Activated CD8-positive, alpha-beta T cell treated with anti-CD3 and anti-CD28 coated beads for 36 hours (primary cell): Measurements from ENCODE around the gene ESRRA. TPM values are rescaled to one million over a fixed set of nuclear protein-coding genes. Genes with fewer than 3 reads are reported as not detected.

ENCODE experiments used
- ATAC-seq: fragments of 200-7000 bp; cut with Tn5 transposase; one replicate; pipeline ENCODE4 v1.10.0; 2021; ENCODE audit warnings: mild to moderate bottlenecking, moderate library complexity
- CTCF ChIA-PET: fragments of 350-600 bp; sonication (Branson Sonifier 250); formaldehyde crosslinking; loops from one replicate; lab custom pipeline; 2021; ENCODE audit warnings: antibody characterized with exemption; lab: Charles Lee
- POLR2A ChIA-PET: fragments of 350-600 bp; sonication (Branson Sonifier 250); formaldehyde crosslinking; loops from one replicate; lab custom pipeline; 2021; ENCODE audit warnings: antibody characterized with exemption; lab: Charles Lee
- DNase-seq: peaks from one replicate; pipeline ENCODE4 v3.0.0-alpha.2; 2020
- H3K27ac Mint-ChIP-seq: one replicate; pipeline ENCODE4 v1.8.0; 2021; ENCODE audit warnings: mild to moderate bottlenecking, mixed read lengths
- H3K27me3 Mint-ChIP-seq: one replicate; pipeline ENCODE4 v1.8.0; 2021; ENCODE audit warnings: mixed read lengths
- H3K36me3 Mint-ChIP-seq: one replicate; pipeline ENCODE4 v1.8.0; 2021; ENCODE audit warnings: low read depth, mixed read lengths
- H3K4me1 Mint-ChIP-seq: one replicate; pipeline ENCODE4 v1.8.0; 2021; ENCODE audit warnings: low read depth, mixed read lengths
- H3K4me3 Mint-ChIP-seq: one replicate; pipeline ENCODE4 v1.8.0; 2021; ENCODE audit warnings: mild to moderate bottlenecking, moderate library complexity, mixed read lengths
- H3K9me3 Mint-ChIP-seq: one replicate; pipeline ENCODE4 v1.8.0; 2021; ENCODE audit warnings: mixed read lengths
- intact Hi-C: fragments of 100-400 bp; cut with micrococcal nuclease; formaldehyde crosslinking; loops from one replicate; pipeline ENCODE4 v1.10.0; 2022
- total RNA-seq, 2 experiments: library from RNA; stranded (reverse); gene quantifications; one replicate each; pipeline ENCODE4 v1.2.3, GENCODE V29; 2021
- TF ChIP-seq, protein P1 (sequence below): fragments of 200-600 bp; IDR thresholded peaks from one replicate; pipeline ENCODE4 v1.8.0; 2022; ENCODE audit warnings: antibody characterized with exemption, mild to moderate bottlenecking

ESRRA gene
- total RNA-seq, 2 experiments from 2014 or later = 37.5 to 42.4 TPM

DNA sequence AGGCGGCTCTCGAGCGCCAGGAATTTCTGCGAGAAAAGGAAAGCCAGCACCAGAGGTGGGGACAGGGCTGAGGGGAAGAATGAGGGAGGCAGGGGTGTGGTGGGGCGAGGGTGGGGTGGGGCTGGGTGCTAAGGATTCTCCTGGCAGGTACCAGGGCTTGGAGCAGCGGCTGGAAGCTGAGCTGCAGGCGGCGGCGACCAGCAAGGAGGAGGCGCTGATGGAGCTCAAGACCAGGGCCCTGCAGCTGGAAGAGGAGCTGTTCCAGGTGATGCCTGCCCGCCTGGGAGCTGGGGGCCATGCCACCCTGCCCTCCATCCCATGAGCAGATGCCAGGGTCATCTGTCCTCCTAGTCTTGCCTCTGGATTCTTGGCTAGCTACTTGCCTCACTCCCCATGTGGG, 44.1 kb downstream of the ESRRA start:
- ATAC-seq = no peak
- ChIA-PET CTCF (interaction anchor here (1.3 to 2.2 kb wide), 4 partner anchors 8 to 100 kb away, joined by 3 to 6 read pairs (median 3); partner anchors contain the start of genes PRDX5 and TRMT112), POLR2A (interaction anchor here (0.8 to 1.9 kb wide), 4 partner anchors 8 to 18 kb away, joined by 3 to 7 read pairs (median 5); no protein-coding TSS in a partner anchor)
- Mint-ChIP-seq H3K4me3 (no peak overlapping the region), H3K36me3 (peaks cover 14% of the 10 kb centered on the region), H3K9me3 (no peaks in the 10 kb centered on the region), H3K27me3 (no peaks in the 10 kb centered on the region), H3K4me1 (peaks cover 5% of the 10 kb centered on the region), H3K27ac (no peak overlapping the region)
- DNase-seq = no peak
- TF ChIP-seq, protein P1, sequence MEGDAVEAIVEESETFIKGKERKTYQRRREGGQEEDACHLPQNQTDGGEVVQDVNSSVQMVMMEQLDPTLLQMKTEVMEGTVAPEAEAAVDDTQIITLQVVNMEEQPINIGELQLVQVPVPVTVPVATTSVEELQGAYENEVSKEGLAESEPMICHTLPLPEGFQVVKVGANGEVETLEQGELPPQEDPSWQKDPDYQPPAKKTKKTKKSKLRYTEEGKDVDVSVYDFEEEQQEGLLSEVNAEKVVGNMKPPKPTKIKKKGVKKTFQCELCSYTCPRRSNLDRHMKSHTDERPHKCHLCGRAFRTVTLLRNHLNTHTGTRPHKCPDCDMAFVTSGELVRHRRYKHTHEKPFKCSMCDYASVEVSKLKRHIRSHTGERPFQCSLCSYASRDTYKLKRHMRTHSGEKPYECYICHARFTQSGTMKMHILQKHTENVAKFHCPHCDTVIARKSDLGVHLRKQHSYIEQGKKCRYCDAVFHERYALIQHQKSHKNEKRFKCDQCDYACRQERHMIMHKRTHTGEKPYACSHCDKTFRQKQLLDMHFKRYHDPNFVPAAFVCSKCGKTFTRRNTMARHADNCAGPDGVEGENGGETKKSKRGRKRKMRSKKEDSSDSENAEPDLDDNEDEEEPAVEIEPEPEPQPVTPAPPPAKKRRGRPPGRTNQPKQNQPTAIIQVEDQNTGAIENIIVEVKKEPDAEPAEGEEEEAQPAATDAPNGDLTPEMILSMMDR = no peak
- intact Hi-C loops = no loop called here

DNA sequence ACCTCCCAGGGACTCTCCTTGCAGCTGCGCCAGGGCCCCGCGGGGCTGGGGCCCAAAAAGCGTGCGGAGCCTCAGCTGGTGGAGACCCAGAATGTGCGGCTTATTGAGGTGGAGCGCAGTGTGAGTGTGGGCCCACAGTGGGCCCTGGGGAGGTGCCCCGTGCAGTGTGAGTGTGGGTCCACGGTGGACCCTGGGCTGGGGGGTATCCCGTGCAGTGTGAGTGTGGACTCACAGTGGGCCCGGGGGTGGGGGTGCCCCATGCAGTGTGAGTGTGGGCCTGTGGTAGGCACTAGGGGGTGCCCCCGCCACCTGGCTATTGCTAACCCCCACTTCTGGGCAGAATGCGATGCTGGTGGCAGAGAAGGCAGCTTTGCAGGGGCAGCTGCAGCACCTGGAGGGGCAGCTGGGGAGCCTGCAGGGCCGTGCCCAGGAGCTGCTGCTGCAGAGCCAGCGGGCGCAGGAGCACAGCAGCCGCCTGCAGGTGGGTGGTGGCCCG, 45.9 kb downstream of the ESRRA start:
- intact Hi-C loops = no loop called here
- ATAC-seq (no peak), DNase-seq (no peak)
- Mint-ChIP-seq H3K27ac (no peak overlapping the region), H3K4me1 (peaks cover 10% of the 10 kb centered on the region), H3K9me3 (no peaks in the 10 kb centered on the region), H3K4me3 (no peak overlapping the region), H3K27me3 (no peaks in the 10 kb centered on the region), H3K36me3 (peaks cover 7% of the 10 kb centered on the region)
- CTCF ChIA-PET = interaction anchor here (1.3 kb wide), 1 partner anchor 10 kb away, joined by 3 read pairs; no protein-coding TSS in a partner anchor
- POLR2A ChIA-PET = interaction anchor here (0.9 to 1.4 kb wide), 2 partner anchors 8 to 9 kb away, joined by 3 read pairs; no protein-coding TSS in a partner anchor
- TF ChIP-seq, protein P1 = no peak

DNA sequence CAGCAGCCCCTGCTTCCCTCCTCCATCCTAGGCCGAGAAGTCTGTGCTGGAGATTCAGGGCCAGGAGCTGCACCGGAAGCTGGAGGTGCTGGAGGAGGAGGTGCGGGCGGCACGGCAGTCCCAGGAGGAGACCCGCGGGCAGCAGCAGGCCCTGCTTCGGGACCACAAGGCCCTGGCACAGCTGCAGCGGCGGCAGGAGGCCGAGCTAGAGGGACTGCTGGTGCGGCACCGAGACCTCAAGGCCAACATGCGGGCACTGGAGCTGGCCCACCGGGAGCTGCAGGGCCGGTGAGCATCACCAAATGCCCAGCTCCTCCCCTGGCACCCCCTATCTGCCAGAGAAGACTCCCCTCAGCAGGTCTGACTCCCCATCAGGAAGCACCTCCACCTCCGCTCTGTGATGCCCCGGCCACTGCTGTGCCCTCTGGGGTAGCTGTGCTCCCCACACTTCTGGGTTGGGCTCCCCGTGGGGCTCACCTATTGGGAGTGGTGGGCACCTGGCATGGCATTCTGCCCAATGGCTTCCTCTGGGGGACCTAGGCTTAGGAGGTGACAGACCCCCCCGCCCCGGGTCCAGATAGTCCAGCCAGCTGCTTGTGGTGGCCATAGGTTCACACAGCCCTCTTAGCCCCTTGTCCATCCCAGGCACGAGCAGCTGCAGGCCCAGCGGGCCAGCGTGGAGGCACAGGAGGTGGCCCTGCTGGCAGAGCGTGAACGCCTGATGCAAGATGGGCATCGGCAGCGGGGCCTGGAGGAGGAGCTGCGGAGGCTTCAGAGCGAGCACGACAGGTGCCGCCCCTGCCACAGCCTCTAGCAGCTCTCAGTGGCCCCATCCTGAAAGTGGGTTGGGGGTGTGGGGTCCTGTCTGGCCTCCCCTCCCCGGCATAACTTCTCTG, 47.0 kb downstream of the ESRRA start:
- DNase-seq (no peak), ATAC-seq (no peak)
- H3K9me3 Mint-ChIP-seq = no peaks in the 10 kb centered on the region
- no peak overlapping the region for H3K4me3 Mint-ChIP-seq
- ChIA-PET CTCF (interaction anchor here (0.9 to 9.5 kb wide), 4 partner anchors 8 to 48 kb away, joined by 3 to 75 read pairs (median 6); partner anchors contain the start of genes CCDC88B, PRDX5 and TRMT112), POLR2A (interaction anchor here (0.7 to 3.9 kb wide), 4 partner anchors 9 to 49 kb away, joined by 3 to 19 read pairs (median 4); partner anchors contain the start of genes PRDX5 and TRMT112)
- no peaks in the 10 kb centered on the region for H3K27me3 Mint-ChIP-seq
- H3K4me1 Mint-ChIP-seq = peaks cover 13% of the 10 kb centered on the region
- H3K27ac Mint-ChIP-seq = no peak overlapping the region
- peaks cover 9% of the 10 kb centered on the region for H3K36me3 Mint-ChIP-seq
- intact Hi-C loops = no loop called here
- TF ChIP-seq, protein P1 = no peak

DNA sequence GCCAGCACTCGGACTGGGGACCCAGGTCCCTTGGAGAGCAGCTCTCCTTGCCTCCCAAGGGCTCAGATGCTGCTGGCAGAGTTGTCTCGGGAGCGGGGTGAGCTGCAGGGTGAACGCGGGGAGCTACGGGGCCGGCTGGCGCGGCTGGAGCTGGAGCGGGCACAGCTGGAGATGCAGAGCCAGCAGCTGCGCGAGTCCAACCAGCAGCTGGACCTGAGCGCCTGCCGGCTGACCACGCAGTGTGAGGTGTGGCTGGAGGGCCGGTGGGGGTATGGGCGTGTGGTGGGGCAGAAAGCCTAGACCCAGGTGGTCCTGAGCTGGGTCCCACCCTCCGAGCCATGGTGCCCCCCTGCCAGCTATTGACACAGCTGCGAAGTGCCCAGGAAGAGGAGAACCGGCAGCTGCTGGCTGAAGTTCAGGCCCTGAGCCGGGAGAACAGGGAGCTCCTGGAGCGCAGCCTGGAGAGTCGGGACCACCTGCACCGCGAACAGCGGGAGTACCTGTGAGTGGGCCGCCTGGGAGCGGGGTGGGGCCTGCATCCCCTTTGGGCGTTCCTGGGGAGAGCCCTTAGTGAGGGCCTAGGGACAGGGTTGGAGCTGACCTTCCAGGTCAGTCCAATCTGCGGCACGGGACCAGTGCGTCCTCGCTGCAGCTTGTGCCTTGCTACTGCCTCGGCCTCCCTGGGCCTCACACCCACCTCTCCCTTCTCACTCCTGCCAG, 47.8 kb downstream of the ESRRA start:
- intact Hi-C loops = no loop called here
- ChIA-PET POLR2A (interaction anchor here (1.1 to 3.9 kb wide), 4 partner anchors 9 to 49 kb away, joined by 3 to 19 read pairs (median 4); partner anchors contain the start of genes PRDX5 and TRMT112), CTCF (interaction anchor here (1.2 to 9.5 kb wide), 3 partner anchors 9 to 48 kb away, joined by 3 to 75 read pairs (median 7); partner anchors contain the start of genes CCDC88B, PRDX5 and TRMT112)
- H3K36me3 Mint-ChIP-seq = peaks cover 10% of the 10 kb centered on the region
- no peaks in the 10 kb centered on the region for H3K27me3 Mint-ChIP-seq
- DNase-seq (no peak), ATAC-seq (no peak)
- no peaks in the 10 kb centered on the region for H3K9me3 Mint-ChIP-seq
- H3K27ac Mint-ChIP-seq = no peak overlapping the region
- peaks cover 19% of the 10 kb centered on the region for H3K4me1 Mint-ChIP-seq
- no peak overlapping the region for H3K4me3 Mint-ChIP-seq
- TF ChIP-seq, protein P1 = no peak
